ENCODE measurements around the gene SPDYE16. TPM values are rescaled to one million over a fixed set of nuclear protein-coding genes. Genes with fewer than 3 reads are reported as not detected.
"Not testable (repeated sequence)": the region's sequence is repeated elsewhere in the genome, so short reads cannot be mapped to it uniquely, and the experiment has no call there.

SPDYE16 gene
- total RNA-seq, 1 donor: not detected

DNA sequence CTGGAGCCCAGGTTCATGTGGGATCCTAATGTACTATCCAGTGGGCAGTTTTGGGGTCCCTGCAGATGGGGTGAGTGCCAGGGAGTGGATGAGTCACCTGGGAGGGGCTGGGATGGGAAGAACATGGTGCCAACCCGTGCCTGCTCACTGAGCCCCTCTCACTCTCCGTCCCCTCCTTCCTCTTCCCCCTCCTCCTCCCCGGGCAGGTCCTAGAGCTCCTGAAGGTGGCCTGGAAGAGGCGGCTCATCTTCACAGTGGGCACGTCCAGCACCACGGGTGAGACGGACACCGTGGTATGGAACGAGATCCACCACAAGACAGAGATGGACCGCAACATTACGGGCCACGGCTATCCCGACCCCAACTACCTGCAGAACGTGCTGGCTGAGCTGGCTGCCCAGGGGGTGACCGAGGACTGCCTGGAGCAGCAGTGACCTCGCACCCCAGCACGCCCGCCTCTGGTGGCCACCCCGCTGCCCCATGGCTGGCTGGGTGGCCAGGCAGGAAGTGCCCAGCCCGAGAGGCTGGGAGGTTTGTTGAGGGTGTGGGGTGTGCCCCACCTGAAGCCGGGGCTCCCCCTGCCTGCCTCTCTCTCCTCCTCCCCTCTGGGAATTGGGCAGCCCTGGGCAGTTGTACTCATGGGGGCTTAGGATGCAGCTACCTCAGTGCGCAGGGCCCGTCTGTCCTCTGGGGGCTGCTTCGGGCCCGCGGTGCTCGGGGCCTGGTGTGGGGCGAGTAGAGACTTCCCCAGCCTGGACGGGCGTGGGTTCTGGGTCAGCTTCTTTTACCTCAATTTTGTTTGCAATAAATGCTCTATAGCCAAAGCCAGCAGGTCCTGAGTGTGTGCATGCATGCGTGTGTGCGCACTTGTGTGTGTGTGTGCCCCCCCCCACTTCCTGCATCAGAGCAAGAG is 37.7 kb downstream of the SPDYE16 start:
- DNase-seq (ENCODE audit: low read depth): no peak

DNA sequence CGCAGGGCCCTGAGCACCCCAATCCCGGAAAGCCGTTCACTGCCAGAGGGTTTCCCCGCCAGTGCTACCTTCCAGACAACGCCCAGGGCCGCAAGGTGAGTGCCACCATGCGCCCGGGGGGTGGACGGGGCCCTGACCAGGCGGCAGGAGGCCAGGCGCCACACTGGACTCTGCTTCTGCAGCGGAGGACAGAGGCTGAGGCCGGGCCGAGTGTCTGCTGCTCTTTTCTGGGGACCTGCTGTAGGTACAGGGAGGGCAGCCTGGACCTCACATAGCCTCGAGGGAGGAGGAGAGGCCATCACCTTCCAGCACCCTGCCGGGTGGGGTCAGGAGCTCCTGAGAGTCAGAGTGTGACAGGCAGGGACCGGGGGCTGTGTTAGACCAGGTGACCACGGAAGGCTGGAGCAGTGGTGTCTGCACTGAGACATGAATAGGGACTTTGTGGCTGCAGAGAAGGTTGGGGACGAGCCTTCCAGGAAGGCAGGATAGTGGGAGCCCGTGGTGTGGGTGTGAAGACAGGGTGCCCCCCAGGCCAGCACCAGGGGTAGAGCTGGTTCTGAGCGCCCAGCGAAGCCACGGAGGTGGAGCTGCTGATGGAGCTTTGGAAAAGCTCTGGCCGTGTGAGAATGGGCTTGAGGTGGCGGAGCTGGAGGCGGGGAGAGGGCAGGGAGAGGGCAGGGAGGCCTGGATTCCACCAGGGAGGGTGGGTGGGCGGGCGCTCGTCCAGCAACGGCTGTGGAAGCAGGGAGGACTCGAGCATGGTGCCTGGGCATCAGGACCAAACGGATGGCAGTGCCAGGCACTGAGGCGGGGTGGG is 38.5 kb downstream of the SPDYE16 start:
- H3K4me3 ChIP-seq (ENCODE audit: low read depth, low read length); DNase-seq (ENCODE audit: low read depth): not testable (repeated sequence)

More for the DNA sequence above, 37.7 kb downstream of the SPDYE16 start:
- no peak overlapping the region for H3K4me3 ChIP-seq (ENCODE audit: low read depth, low read length)
- TF ChIP-seq, protein P1, sequence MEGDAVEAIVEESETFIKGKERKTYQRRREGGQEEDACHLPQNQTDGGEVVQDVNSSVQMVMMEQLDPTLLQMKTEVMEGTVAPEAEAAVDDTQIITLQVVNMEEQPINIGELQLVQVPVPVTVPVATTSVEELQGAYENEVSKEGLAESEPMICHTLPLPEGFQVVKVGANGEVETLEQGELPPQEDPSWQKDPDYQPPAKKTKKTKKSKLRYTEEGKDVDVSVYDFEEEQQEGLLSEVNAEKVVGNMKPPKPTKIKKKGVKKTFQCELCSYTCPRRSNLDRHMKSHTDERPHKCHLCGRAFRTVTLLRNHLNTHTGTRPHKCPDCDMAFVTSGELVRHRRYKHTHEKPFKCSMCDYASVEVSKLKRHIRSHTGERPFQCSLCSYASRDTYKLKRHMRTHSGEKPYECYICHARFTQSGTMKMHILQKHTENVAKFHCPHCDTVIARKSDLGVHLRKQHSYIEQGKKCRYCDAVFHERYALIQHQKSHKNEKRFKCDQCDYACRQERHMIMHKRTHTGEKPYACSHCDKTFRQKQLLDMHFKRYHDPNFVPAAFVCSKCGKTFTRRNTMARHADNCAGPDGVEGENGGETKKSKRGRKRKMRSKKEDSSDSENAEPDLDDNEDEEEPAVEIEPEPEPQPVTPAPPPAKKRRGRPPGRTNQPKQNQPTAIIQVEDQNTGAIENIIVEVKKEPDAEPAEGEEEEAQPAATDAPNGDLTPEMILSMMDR (IDR thresholded peaks at IDR 0.05; ENCODE audit: insufficient read depth, low read depth, low read length): no peak

DNA sequence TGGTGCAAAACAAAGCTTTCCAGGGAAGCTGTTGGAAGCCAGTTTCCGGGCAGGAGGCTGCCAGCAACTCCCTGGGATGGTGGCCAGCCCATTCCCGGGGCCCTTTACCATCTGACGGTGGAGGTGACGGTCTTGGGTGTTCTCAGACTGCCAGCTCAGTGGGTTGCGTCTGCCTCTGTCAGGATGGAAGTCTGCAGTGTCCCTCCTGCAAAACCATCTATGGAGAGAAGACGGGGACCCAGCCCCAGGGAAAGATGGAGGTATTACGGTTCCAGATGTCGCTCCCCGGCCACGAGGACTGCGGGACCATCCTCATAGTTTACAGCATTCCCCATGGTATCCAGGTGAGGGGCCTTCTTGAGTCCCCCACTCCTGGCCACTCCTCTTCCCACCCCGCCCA is 39.9 kb downstream of the SPDYE16 start:
- not testable (repeated sequence) for DNase-seq (ENCODE audit: low read depth); H3K4me3 ChIP-seq (ENCODE audit: low read depth, low read length)

DNA sequence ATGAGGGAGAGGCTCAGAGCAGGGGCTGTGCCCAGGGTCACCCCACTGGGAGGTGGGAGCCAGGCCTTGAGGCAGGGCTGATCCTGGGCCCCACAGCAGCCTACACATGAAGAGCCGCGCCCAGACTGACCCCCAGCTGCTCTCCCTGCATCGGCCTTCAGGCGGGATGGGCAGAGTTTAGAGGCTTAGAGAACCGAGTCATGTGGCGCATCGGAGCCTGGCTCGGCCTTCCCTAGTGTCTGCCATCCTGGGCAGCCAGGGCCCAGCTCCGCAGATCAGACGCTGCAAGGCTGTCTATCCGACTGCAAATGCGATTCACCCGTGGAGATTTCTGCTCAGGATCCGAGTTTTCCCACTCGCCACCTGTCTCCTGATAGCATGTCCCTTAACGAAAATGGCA is 40.3 kb downstream of the SPDYE16 start:
- not testable (repeated sequence) for DNase-seq (ENCODE audit: low read depth)

DNA sequence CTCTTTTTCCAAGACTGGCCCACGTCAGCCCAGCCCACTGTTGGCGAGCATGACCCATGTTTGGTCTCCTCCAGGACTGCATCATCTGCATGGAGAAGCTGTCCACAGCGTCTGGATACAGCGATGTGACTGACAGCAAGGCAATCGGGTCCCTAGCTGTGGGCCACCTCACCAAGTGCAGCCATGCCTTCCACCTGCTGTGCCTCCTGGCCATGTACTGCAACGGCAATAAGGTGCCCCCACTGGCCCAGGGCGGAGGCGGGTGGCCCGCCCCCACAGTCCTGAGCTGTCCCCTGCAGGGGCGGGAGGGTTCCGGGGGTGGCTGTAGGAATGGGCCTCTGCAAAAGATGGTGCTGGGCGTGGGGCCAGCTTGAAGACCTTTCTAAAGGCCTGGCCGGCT is 40.9 kb downstream of the SPDYE16 start:
- H3K4me3 ChIP-seq (ENCODE audit: low read depth, low read length); DNase-seq (ENCODE audit: low read depth): not testable (repeated sequence)

More for the DNA sequence above, 40.3 kb downstream of the SPDYE16 start:
- H3K4me3 ChIP-seq (ENCODE audit: low read depth, low read length): not testable (repeated sequence)

DNA sequence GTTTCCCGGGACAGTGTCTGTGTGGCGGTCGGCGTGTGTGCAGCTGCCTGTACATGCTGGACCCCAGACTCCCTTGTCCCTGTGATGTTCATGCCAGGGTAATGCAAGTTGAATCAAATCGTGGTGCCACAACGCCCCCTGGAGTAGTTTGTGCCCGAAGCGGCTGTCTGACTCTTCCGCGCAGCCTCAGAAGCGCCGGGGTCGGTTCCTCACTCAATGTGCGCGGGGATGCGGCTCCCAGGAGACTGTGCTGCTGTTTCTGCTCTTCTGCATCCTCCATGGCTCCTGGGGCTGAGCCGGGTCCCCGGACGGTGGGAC is 43.2 kb downstream of the SPDYE16 start:
- not testable (repeated sequence) for H3K4me3 ChIP-seq (ENCODE audit: low read depth, low read length); DNase-seq (ENCODE audit: low read depth)

DNA sequence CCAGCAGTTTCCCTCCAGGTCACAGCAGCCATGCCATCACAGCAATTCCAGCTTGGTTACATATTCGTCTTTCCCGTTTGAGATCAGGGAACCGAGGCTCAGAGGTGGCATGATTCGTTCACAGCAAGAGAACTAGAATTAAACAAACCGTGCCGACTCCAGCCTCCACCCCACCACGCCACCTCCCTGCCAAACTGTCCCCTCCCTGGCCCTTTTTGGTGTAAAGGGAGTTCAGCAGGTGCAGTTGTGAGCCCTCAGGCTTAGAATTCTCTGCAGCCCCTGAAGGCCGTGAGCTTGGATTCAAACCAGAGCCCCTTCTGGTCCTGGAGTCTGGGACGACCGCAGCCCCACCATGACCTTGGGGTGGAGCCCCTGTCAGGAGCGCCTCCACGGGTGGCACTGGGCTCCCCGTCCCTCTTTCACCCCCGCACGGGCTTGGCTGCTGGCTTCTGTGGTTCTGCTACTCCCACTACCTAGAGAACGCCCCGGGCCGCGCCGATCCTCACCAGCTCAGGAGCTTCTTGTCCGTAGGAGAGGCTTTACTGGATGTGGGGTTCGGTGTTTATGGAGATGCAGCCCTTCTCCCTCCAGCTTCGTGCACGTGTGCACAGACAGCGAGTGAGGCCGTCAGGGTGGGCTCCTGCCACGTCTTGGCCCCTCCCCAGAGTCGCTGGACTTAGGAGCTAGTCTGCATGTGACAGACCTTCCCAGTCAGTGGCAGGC is 43.7 kb downstream of the SPDYE16 start:
- not testable (repeated sequence) for H3K4me3 ChIP-seq (ENCODE audit: low read depth, low read length); DNase-seq (ENCODE audit: low read depth)

DNA sequence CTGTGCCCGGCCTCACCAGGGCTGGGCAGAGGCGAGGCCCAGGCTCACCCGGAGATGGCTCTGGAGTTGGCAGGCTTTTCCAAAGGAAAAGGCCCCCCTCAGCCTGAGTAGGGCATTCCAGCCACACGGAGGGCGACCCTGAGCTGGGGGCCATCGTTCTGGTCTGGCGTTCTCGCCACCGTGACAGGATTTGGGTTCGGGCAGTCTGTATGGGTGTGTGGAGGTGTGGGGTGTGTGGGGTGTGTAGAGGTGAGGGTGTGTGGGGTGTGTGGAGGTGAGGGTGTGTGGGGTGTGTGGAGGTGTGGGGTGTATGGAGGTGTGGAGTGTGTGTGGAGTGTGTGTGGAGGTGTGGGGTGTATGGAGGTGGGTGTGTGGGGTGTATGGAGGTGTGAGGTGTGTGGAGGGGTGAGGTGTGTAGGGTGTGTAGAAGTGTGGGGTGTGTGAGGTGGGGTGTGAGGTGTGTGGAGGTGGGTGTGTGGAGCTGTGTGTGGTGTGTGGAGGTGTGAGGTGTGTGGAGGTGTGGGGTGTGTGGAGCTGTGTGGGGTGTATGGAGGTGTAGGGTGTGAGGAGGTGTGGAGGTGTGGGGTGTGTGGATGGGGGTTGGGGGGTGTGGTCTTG is 44.4 kb downstream of the SPDYE16 start:
- DNase-seq (ENCODE audit: low read depth); H3K4me3 ChIP-seq (ENCODE audit: low read depth, low read length): not testable (repeated sequence)

DNA sequence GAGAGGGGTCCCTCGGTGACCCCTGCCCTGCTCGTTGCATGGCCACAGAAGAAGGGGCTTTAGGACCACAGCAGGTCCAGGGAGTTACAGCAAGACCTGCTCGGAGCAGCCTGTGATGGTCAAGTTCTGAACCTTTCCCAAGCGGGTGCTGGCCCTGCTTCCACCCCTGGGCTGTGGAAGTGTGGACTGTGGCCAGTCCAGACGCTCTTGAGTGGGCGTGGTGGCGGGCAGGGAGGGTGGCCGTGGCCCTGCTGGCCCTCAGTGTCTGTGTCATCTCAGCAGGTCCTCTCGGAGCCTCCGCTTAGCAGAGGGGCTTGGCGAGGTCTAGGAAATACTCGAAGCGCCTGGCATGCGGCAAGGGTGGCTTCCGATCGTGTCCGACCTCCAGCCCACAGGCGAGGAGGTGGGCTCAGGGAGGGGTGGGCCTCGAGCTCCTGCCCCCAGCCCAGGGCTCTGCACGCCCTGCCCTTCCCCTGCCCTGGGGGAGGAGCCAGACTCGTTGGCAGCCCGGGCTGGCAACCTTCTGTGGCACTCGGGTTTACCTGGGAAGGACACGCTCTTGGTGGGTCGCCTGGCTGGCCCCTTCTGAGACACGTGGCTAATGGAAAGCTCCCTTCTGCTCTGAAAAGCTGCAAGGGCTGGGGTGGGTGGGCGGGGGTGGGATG is 45.0 kb downstream of the SPDYE16 start:
- DNase-seq (ENCODE audit: low read depth); H3K4me3 ChIP-seq (ENCODE audit: low read depth, low read length): not testable (repeated sequence)

DNA sequence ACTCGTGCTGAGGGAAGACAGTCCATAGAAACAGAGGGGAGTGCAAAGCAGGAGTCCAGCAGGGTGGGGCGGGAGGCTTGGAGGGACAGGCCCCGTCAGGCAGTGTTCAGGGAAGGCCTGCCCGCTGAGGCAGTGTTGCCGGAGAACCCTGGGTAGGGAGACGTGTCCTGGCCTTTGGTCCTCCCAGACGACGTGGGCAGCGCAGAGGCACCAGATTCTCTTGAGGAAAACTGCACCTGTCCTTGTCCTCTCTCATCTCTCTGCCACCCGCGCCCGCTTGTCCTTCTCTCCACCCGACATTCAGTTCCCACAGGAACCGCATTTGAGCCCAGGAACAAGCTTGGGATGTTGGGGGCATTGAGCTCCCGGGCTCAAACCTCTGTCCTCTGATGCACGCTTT is 47.4 kb downstream of the SPDYE16 start:
- not testable (repeated sequence) for DNase-seq (ENCODE audit: low read depth); H3K4me3 ChIP-seq (ENCODE audit: low read depth, low read length)

DNA sequence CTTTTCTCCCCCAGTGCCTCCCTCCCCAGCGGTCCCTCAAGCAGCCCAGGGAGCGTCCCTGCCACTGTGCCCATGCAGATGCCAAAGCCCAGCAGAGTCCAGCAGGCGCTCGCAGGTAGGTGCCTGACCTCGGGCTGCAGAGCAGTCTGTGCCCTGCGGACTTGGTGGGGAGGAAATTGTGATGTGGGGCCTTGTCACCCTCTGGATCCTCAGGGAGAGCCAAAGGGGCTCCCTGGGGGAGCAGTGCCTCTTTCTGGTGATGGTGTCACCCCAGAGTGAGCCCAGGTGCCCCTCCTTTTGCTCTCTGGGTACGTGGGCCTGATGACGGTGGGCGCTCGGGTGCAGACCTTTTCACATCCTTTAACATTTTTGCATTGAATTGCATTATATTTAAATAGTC is 51.0 kb downstream of the SPDYE16 start:
- DNase-seq (ENCODE audit: low read depth); H3K4me3 ChIP-seq (ENCODE audit: low read depth, low read length): not testable (repeated sequence)

DNA sequence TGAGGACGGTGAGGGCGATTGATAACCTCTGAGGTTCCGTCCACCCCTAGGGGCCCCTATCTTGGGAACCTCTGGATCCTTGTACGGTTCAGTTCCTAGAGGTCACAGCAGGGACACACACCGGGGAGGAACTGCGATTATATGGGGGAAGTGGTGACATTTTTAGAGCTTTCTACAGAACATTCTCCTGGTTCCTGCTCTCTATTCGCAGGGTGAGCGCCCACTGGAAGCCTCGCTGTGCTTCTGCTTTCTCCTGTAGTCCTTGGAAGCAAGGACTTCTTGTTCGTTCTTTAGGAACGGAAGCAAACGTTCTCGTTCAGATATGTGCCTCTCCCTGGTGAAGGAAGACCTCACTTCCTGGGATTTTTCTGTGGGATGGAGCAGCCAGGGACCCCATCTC is 55.1 kb downstream of the SPDYE16 start:
- H3K4me3 ChIP-seq (ENCODE audit: low read depth, low read length); DNase-seq (ENCODE audit: low read depth): not testable (repeated sequence)

DNA sequence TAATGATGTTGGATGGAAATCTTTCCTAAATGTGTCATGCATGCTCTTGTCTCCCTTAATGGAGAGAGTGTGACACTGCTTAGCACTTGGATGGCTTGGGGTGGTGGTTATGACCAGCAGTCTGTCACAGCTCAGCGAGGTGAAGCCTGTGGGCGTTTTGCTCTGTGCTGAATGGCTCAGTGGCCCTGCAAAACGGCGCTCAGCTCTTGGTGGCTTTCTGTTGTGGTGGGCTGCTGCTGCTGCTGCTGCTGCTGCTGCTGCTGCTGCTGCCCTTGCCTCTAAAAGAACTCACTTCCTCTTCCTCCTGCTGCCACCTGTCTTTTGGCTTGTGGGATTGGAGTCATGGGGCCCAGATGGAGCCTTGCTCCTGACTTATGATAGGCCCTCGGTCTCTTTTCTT is 56.5 kb downstream of the SPDYE16 start:
- H3K4me3 ChIP-seq (ENCODE audit: low read depth, low read length): not testable (repeated sequence)

DNA sequence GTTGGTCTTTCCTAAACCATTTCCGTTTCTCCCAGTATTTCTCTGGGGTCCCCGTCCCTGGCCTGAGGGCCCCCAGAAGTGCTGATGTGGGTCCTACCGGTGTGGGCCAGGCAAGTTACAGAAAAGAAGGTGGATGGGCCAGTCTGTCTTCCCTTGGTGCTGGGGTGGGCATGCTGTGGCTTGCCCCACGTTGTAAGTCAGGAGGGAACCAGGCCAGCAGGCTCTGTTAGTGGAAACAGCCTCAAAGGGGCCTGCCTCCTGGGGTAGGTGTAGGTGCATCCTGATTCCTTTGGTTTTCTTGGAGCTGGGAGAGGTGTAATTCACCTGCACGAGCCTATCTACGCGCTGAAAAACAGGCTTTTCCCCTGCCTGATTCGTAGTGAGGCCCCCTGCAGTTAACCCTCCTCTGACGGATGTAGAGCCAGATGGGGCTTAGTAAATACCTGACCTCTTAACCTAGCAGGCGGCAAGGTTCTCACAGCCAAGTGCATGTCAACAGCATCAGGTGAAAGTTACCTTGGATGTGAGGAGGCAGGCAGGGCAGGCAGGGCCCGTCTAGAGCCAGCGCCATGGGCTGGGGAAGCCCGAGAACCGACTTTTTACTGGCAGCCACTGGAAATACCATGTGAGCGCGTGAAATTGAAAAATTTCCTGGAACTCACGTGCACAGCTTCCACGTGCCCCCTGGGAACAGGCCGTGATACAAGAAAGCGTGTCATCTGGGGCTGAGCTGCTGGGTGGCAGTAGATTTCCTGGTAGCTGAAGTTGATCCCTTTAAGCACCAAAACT is 57.1 kb downstream of the SPDYE16 start:
- not testable (repeated sequence) for H3K4me3 ChIP-seq (ENCODE audit: low read depth, low read length); DNase-seq (ENCODE audit: low read depth)

More for the DNA sequence above, 56.5 kb downstream of the SPDYE16 start:
- DNase-seq (ENCODE audit: low read depth): not testable (repeated sequence)

DNA sequence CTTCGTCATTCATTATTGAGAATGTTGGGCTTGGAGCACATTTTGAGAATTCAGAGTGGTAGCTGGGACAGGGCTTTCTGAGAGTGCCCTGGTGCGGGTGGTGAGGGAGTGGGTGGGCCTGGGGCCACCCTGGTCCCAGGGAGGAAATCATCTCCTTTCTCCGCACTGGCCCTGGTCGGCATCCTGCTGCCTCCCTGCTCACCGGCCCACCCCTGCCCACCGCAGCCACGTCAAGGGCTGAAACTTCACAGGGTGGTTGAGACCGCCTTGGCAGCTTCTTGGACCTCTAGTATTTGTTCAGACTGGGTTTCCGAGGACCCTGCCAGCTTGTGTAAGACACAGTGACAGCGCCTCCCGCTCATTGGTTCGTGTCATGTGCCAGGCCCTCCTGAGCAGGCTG is 58.6 kb downstream of the SPDYE16 start:
- not testable (repeated sequence) for DNase-seq (ENCODE audit: low read depth); H3K4me3 ChIP-seq (ENCODE audit: low read depth, low read length)

DNA sequence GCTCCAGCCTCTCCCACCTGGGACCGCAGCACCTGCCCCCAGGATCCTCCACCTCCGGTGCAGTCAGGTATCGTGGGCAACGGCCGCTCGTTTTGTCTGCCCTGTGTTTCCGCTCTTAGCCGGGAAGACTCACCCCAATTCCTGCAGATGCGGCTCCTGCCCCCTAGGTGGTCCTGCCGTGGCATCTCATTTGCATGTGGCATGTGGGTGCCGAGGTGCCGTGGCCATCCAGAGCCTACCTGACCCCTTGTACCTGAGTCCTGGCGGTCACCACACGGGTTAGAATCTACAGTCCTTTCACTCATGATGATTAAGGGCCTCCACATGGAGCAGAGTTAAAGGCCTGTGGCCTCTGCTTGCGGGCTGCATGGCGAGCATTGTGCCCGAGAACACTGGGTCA is 60.0 kb downstream of the SPDYE16 start:
- not testable (repeated sequence) for H3K4me3 ChIP-seq (ENCODE audit: low read depth, low read length); DNase-seq (ENCODE audit: low read depth)

All from fibroblast of villous mesenchyme (primary cell).